Hematopoietic multipotent progenitor cell treated with erythropoietin and hydrocortisone succinate and interleukin-3 and kit ligand, for 17 days (in vitro differentiated cells): ENCODE results near the gene OR1E1.
"Not testable (repeated sequence)": the region's sequence is repeated elsewhere in the genome, so short reads cannot be mapped to it uniquely, and the experiment has no call there.

Experiments used
- DNase-seq: peaks from one replicate; pipeline ENCODE4 v3.0.0-alpha.2; 2015; ENCODE audit warnings: low spot score

OR1E1 gene, protein sequence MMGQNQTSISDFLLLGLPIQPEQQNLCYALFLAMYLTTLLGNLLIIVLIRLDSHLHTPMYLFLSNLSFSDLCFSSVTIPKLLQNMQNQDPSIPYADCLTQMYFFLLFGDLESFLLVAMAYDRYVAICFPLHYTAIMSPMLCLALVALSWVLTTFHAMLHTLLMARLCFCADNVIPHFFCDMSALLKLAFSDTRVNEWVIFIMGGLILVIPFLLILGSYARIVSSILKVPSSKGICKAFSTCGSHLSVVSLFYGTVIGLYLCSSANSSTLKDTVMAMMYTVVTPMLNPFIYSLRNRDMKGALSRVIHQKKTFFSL

DNA sequence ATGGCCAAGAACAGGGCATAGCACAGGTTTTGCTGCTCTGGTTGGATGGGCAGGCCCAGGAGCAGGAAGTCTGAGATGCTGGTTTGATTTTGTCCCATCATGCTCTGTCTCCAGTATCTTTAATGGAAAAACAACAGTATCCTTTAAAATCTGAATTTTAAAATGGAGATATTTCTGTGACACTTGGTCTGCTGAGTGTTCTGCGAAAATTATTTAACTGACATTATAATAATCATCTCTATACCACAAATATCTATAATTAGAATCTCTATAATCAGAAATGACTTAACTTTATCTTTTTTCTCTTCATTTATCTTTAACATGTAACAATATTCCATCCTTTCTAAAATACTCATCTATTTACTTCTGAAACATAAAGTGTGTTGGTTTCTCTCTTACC lies at the start of gene OR1E1:
OR1E1 (minus strand) TSS at position 101 of the 400 bp plus-strand sequence; CDS start at position 101, 0 bp downstream.
- no peak for DNase-seq

DNA sequence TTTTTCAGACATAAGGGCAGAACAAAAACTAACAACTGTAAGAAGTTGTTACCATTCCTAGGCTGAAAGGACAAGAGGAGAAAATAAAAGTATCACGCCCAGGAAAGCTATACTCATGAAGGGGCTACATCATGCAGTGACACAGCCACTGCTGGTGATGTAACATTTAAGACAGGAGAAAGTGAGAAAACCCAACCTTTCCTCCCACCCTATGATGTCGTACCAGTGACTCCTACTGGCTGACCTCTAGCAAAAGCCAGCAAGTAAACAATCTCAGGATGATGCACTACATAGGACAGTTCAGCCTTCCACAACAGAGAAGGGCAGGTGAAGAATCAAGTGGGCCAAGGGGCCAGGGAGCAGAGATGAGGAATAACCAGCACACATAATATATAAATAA lies 49.4 kb upstream of the OR1E1 start:
- no peak for DNase-seq

DNA sequence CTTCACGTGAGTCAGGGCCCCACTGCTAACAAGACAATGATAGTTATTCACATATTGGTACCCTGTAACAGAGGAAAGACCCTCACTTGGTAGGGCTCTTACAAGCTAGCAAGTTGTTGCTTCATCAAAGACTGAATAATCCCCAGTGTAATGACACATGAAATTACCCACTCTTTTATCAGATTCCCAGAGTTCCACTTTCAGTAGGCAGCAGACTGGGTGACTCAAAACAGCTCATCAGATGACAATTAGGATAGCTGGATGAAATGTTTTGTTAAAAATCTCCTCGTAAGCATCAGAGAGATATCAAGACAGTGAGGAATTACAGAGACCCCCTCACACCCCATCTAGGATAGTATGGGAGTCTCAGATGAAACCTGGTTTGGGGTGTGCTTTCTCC lies 42.2 kb upstream of the OR1E1 start:
- DNase-seq: no peak

DNA sequence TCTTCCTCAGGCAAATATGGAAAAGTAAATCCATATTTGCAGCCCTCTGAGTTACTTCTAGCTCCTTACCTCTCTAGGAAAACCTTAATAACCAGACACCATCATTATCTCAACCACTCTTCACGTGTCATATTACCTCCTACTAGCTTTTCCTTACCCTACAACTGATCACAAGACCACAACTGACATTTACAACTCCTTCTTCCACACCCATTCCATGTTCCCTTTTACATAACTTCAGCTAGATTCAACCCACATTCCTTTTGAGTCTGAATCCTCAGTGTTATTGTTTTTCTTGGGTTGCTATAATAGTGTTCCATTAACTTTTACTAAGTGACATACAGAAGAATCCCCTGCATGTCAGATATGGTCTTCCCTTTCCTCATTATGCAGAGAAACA lies 40.2 kb upstream of the OR1E1 start:
- DNase-seq: no peak

DNA sequence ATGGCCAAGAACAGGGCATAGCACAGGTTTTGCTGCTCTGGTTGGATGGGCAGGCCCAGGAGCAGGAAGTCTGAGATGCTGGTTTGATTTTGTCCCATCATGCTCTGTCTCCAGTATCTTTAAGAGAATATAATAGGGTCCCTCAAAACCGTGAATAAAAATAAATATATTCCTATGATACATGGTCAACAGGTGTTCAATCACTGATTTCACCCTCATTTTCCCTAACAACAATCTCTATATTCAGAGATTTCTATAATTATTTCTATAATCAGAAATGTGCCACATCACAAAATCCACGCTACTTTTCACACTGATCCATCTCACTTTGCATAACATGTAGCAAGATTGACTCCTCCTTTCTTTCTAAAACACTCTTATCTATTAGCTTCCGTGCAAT lies 35.5 kb upstream of the OR1E1 start, which contains the start of gene OR1E2:
OR1E2 (minus strand) TSS at position 101 of the 400 bp plus-strand sequence; CDS start at position 101, 0 bp downstream.
- DNase-seq: no peak

DNA sequence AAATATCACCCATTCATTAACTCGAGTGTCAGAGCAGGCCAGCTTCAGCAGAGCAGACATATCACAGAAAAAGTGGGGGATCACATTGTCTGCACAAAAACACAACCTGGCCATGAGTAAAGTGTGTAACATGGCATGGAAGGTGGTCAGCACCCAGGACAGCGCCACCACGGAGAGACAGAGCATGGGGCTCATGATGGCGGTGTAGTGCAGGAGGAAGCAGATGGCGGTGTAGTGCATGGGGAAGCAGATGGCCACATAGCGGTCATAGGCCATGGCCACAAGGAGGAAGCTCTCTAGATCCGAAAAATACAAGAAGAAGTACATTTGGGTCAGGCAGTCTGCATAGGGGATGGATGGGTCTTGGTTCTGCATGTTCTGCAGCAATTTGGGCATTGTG lies 35.0 kb upstream of the OR1E1 start:
- not testable (repeated sequence) for DNase-seq

DNA sequence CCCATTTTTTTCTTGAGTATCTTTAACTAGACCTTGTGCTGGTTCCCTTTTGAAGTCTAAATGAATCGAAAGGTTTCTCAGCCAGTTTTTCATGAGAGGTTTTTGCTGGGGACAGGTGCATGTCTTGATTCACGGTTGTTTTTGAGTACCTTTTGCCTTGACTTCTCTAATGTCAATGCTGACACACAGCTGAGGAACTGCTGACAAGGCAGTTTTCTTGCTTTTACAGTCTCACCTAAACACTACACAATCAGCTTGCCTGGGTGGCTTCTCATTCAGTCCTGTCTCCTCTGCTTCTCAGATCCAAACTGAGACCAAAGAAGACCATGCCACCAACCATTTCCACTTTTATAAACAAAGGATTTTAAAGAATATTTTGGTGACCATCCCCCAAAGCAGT lies 20.0 kb upstream of the OR1E1 start:
- no peak for DNase-seq

DNA sequence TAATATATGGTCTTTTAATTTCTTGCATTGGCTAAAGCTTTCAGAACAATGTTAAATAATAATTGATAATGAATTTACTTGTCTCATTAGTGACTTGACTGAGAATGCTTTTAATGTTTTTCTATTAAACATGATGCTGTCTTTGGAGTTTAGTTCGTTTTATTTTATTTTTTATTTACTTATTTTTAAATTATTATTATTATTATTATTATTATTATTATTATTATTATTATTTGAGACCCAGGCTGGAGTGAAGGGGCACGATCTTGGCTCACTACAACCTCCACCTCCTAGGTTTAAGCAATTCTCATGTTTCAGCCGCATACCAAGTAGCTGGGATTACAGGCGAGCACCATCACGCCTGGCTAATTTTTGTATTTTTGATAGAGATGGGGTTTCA lies 17.4 kb upstream of the OR1E1 start:
- DNase-seq: no peak

DNA sequence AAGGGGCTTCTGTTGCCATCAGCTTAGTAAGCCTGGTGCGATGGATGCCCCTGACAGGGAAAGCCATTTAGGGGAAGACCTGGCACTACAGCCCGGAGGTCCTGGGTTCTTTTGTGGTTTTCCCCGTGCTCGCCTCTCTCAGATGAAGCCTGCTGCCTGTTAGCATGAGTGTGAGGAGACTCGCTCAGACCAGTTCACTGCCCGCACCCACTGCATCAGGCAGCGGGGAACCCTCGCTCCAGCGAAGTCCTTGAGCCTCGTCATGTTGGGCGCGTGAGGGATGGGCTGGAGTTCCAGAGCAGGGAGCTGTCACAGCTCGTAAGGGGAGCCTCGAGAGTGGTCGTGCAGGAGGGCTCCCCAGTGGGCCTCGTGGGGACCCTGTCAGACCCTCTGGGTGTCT lies 14.0 kb upstream of the OR1E1 start:
- DNase-seq: not testable (repeated sequence)

DNA sequence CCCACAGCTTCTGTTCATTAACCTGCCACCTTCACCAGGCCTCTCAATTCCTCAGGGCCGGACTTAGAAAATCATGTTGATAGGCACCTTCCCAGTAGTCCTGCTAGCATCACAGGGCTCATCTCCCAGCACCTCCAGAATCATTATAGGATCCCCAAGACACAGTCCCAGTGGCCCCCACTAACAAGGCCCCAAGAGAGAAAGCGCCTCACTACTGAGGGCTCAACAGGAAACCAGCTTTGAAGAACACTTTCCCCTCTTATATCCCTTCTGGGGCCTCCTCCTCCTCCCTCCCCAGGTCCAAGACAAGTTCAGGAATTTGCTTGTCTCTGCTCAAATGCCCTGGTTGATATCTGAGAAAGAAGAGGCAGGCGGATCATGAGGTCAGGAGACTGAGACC lies 12.9 kb upstream of the OR1E1 start, which contains the start of gene OR3A3:
OR3A3 (plus strand) TSS at position 301 of the 400 bp plus-strand sequence.
- DNase-seq: no peak

DNA sequence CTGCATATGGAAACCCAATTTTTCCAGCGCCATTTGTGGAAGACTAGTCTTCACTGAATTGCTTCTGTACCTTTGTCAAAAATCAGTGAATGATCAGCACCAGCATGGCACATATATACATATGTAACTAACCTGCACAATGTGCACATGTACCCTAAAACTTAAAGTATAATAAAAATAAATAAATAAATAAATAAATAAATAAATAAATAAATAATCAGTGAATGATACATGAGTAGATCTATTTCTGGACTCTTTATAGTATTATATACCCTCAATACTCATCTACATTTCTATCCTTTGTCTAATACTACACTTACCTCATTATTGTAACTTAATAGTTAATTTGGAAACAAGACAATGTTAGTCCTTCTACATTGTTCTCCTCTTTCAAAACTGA lies 5.6 kb upstream of the OR1E1 start:
- DNase-seq: not testable (repeated sequence)

DNA sequence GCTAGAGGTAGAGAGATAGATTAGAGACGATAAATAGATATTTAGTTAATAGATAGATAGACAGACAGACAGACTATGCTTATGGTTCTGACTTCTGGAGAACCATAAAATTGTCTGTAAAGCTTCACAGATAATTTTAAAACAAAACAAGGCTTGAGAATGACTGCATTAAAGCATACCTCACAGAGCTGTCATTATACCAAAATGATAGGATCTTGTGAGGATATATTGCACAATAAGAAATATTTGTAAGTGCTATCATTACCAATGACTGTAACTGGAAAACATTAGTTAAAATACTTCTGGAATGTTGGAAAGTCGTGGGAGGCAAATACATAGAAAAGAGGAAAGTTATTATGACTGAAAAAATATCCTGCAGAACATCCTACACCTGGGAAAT lies 3.6 kb upstream of the OR1E1 start:
- no peak for DNase-seq

DNA sequence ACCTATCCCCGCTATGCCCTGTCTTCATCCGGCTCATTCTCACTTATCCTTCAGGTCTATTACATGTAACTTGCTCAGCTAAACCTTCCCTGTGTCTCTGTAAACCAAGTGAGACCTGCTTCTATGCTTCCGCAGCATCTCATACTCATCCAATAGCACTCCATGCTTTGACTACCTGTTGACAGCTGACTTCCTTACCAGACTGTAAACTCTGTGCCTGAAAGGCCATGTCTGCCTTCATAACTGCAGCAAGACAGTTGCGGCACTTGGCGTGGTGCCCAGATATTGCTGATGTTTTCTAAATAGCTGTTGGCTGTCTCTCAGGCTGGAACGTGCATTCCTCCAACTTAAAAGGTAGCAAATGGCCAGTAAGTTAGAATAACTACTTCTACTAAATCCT lies 1.8 kb upstream of the OR1E1 start:
- DNase-seq: no peak

DNA sequence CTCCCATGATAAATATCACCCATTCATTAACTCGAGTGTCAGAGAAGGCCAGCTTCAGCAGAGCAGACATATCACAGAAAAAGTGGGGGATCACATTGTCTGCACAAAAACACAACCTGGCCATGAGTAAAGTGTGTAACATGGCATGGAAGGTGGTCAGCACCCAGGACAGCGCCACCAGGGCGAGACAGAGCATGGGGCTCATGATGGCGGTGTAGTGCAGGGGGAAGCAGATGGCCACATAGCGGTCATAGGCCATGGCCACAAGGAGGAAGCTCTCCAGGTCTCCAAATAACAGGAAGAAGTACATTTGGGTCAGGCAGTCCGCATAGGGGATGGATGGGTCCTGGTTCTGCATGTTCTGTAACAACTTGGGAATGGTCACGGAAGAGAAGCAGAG lies 409 bp downstream of the OR1E1 start:
- not testable (repeated sequence) for DNase-seq

DNA sequence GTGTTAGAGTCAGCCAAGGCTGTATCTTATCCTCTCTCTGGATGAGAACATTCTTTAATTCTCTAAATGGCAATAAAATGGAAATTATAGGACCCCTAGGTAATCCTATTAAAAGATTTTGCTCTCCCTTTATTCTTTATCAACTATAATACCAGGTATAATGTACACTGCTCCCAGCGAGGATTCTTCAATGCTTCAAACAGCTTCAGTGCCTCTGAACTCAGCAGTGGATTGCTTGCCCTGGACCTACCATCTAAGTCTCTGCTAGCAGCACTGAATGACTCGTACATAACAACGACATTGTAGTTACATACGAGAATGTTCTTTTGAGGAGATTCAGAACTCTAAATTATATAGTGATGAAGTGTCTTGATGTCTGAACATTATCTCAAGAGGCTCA lies 8.4 kb downstream of the OR1E1 start:
- DNase-seq: no peak

DNA sequence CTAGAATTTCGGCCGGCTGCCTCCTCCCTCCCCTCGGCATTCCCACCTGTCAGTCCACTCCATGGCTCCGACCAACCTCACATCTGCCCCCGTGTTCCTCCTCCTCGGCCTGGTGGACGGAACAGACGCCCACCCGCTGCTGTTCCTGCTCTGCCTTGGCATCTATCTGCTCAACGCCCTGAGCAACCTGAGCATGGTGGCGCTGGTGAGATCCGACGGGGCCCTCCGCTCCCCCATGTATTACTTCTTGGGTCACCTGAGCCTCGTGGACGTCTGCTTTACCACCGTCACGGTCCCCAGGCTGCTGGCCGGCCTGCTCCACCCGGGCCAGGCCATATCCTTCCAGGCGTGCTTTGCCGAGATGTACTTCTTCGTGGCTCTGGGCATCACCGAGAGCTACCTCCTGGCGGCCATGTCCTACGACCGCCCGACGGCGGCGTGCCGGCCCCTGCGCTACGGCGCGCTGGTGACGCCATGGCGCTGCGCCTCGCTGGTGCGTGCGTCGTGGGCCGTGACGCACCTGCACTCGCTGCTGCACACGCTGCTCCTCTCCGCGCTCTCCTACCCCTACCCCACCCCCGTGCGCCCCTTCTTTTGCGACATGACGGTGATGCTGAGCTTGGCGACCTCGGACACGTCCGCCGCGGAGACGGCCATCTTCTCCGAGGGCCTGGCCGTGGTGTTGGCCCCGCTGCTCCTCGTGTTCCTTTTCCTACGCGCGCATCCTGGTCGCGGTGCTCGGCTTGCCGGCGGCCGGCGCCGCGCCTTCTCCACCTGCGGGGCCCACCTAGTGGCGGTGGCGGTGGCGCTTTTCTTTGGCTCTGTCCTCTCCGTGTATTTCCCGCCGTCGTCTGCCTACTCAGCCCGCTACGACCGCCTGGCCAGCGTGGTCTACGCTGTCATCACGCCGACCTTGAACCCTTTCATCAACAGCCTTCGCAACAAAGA lies 12.1 kb downstream of the OR1E1 start, which contains the start of gene OR3A2:
OR3A2 (minus strand) TSS at position 440 of the 948 bp plus-strand sequence.
- no peak for DNase-seq

DNA sequence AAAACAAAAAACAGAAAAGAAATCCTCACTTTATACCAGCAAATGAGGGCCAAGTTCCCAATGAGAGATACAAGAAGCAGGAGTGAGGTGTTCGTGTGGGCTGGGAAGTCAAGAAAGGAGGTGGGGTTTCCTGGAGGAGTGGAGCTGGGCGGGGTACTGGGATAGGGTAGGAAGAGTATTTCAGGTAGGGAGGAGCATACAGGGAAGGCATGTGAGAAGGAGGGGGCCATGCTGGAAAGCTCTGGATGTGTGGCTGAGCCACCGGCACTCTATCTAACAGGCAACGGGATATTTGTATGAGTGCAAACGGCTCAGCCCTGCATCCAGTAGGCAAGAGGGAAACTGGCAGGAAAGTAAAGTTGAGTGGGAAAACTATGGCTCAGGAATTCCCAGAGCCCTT lies 16.3 kb downstream of the OR1E1 start:
- DNase-seq: no peak

DNA sequence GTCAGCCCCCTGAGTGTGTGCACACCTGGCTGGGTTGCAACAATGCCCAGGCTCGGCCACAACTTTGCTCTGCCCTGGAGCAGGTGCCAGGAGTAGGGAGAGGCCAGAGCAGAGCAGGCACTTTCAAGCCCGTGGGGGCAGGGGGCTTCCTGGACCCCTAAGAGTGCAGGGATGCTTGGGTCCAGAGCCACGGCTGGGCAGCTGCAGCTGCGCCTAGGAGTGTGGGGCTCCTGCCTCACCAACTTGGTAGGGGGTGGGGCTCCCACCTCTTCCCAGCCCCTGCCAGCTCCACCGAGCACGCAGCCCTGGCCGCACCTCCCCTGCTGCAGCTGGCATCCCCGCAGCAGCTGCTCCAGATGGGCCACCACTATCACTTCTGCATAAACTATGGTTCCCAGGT lies 19.9 kb downstream of the OR1E1 start:
- no peak for DNase-seq

DNA sequence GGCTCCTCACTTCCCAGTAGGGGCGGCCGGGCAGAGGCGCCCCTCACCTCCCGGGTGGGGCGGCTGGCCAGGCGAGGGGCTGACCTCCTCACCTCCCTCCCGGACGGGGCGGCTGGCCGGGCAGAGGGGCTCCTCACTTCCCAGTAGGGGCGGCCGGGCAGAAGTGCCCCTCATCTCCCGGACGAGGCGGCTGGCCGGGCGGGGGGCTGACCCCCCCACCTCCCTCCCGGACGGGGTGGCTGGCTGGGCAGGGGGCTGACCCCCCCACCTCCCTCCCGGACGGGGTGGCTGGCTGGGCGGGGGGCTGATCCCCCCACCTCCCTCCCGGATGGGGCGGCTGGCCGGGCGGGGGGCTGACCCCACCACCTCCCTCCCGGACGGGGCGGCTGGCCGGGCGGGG lies 27.0 kb downstream of the OR1E1 start:
- not testable (repeated sequence) for DNase-seq
